ENCODE data around the gene CNDP2.
"Not testable (repeated sequence)": the region's sequence is repeated elsewhere in the genome, so short reads cannot be mapped to it uniquely, and the experiment has no call there.

The CNDP2 gene

GRCh38 chr18:74519320-74520095 is 23.3 kb downstream of the CNDP2 start:
- H3K27ac Mint-ChIP-seq: peak overlapping the region in 1 of 2 donors; percentile 46

GRCh38 chr18:74520096-74520833 is 24.1 kb downstream of the CNDP2 start:
- Mint-ChIP-seq H3K4me3 (no peak overlapping the region), H3K27me3 (no peaks in the 10 kb centered on the region), H3K27ac (peak overlapping the region in 1 of 2 donors; percentile 46), H3K9me3 (no peaks in the 10 kb centered on the region), H3K36me3 (ENCODE audit: insufficient read depth) (peaks cover 55% of the 10 kb centered on the region), H3K4me1 (ENCODE audit: low read depth in 2 of 2) (no peaks in the 10 kb centered on the region)
- ATAC-seq (replicated peaks) (no peak), DNase-seq (no peak)

More at GRCh38 chr18:74519320-74520095, 23.3 kb downstream of the CNDP2 start:
- ATAC-seq (replicated peaks) (no peak), DNase-seq (no peak)
- Mint-ChIP-seq H3K9me3 (no peaks in the 10 kb centered on the region), H3K27me3 (no peaks in the 10 kb centered on the region), H3K4me3 (no peak overlapping the region), H3K36me3 (ENCODE audit: insufficient read depth) (peaks cover 57% of the 10 kb centered on the region), H3K4me1 (ENCODE audit: low read depth in 2 of 2) (peaks cover 3 to 4% of the 10 kb centered on the region in 2 donors)

- H3K9me3 Mint-ChIP-seq: no peaks in the 10 kb centered on the region
- no peak overlapping the region for H3K4me3 Mint-ChIP-seq
- no peaks in the 10 kb centered on the region for H3K4me1 Mint-ChIP-seq (ENCODE audit: low read depth in 2 of 2)
- H3K36me3 Mint-ChIP-seq (ENCODE audit: insufficient read depth): peaks cover 51% of the 10 kb centered on the region
- H3K27ac Mint-ChIP-seq: peak overlapping the region in 1 of 2 donors; percentile 66
- peaks cover 0 to 2% of the 10 kb centered on the region in 2 donors for H3K27me3 Mint-ChIP-seq
- no peak for ATAC-seq (replicated peaks)
- no peak for DNase-seq
Measured at GRCh38 chr18:74521068-74521725, 25.0 kb downstream of the CNDP2 start.

GRCh38 chr18:74522635-74523548 is 26.7 kb downstream of the CNDP2 start:
- Mint-ChIP-seq H3K27me3 (peaks cover 0 to 7% of the 10 kb centered on the region in 2 donors), H3K27ac (no peak overlapping the region), H3K9me3 (no peaks in the 10 kb centered on the region), H3K36me3 (ENCODE audit: insufficient read depth) (peaks cover 36% of the 10 kb centered on the region), H3K4me3 (no peak overlapping the region), H3K4me1 (ENCODE audit: low read depth in 2 of 2) (no peaks in the 10 kb centered on the region)
- DNase-seq (no peak), ATAC-seq (replicated peaks) (no peak)

- no peak for DNase-seq
- Mint-ChIP-seq H3K27me3 (peaks cover 0 to 7% of the 10 kb centered on the region in 2 donors), H3K36me3 (ENCODE audit: insufficient read depth) (peaks cover 26% of the 10 kb centered on the region), H3K9me3 (no peaks in the 10 kb centered on the region), H3K4me1 (ENCODE audit: low read depth in 2 of 2) (no peaks in the 10 kb centered on the region), H3K4me3 (no peak overlapping the region), H3K27ac (no peak overlapping the region)
- no peak for ATAC-seq (replicated peaks)
Measured at GRCh38 chr18:74524097-74524496, 27.9 kb downstream of the CNDP2 start.

GRCh38 chr18:74524915-74525314 is 28.8 kb downstream of the CNDP2 start:
- not testable (repeated sequence) for H3K4me3 Mint-ChIP-seq; H3K27me3 Mint-ChIP-seq; H3K9me3 Mint-ChIP-seq; H3K4me1 Mint-ChIP-seq (ENCODE audit: low read depth in 2 of 2); ATAC-seq (replicated peaks); H3K27ac Mint-ChIP-seq; DNase-seq
- H3K36me3 Mint-ChIP-seq (ENCODE audit: insufficient read depth): peaks cover 18% of the 10 kb centered on the region

GRCh38 chr18:74525741-74526140 is 29.6 kb downstream of the CNDP2 start:
- Mint-ChIP-seq H3K4me1 (ENCODE audit: low read depth in 2 of 2) (no peaks in the 10 kb centered on the region), H3K9me3 (no peaks in the 10 kb centered on the region), H3K36me3 (ENCODE audit: insufficient read depth) (peaks cover 12% of the 10 kb centered on the region), H3K27ac (no peak overlapping the region), H3K27me3 (peaks cover 6 to 7% of the 10 kb centered on the region in 2 donors), H3K4me3 (no peak overlapping the region)
- ATAC-seq (replicated peaks): no peak
- no peak for DNase-seq

- Mint-ChIP-seq H3K9me3 (no peaks in the 10 kb centered on the region), H3K36me3 (ENCODE audit: insufficient read depth) (peaks cover 6% of the 10 kb centered on the region)
Measured at GRCh38 chr18:74526488-74526887, 30.3 kb downstream of the CNDP2 start.

GRCh38 chr18:74528478-74528877 is 32.3 kb downstream of the CNDP2 start:
- Mint-ChIP-seq H3K27me3 (peaks cover 6 to 28% of the 10 kb centered on the region in 2 donors), H3K4me3 (no peak overlapping the region), H3K36me3 (ENCODE audit: insufficient read depth) (no peaks in the 10 kb centered on the region), H3K27ac (no peak overlapping the region), H3K4me1 (ENCODE audit: low read depth in 2 of 2) (no peaks in the 10 kb centered on the region), H3K9me3 (no peaks in the 10 kb centered on the region)
- DNase-seq (no peak), ATAC-seq (replicated peaks) (no peak)

More at GRCh38 chr18:74526488-74526887, 30.3 kb downstream of the CNDP2 start:
- no peak overlapping the region for H3K27ac Mint-ChIP-seq
- peaks cover 6 to 14% of the 10 kb centered on the region in 2 donors for H3K27me3 Mint-ChIP-seq
- ATAC-seq (replicated peaks) (no peak), DNase-seq (no peak)
- H3K4me1 Mint-ChIP-seq (ENCODE audit: low read depth in 2 of 2): no peaks in the 10 kb centered on the region
- H3K4me3 Mint-ChIP-seq: no peak overlapping the region

- no peaks in the 10 kb centered on the region for H3K36me3 Mint-ChIP-seq (ENCODE audit: insufficient read depth)
- H3K4me1 Mint-ChIP-seq (ENCODE audit: low read depth in 2 of 2): no peaks in the 10 kb centered on the region
- H3K4me3 Mint-ChIP-seq: no peak overlapping the region
- H3K27me3 Mint-ChIP-seq: peaks cover 6 to 33% of the 10 kb centered on the region in 2 donors
- H3K9me3 Mint-ChIP-seq: no peaks in the 10 kb centered on the region
- no peak for ATAC-seq (replicated peaks)
- no peak for DNase-seq
- H3K27ac Mint-ChIP-seq: no peak overlapping the region
Measured at GRCh38 chr18:74528913-74529312, 32.8 kb downstream of the CNDP2 start.

GRCh38 chr18:74529378-74529777 is 33.2 kb downstream of the CNDP2 start:
- ATAC-seq (replicated peaks): no peak

GRCh38 chr18:74529811-74530583 is 33.8 kb downstream of the CNDP2 start:
- Mint-ChIP-seq H3K4me3 (no peak overlapping the region), H3K4me1 (ENCODE audit: low read depth in 2 of 2) (no peaks in the 10 kb centered on the region), H3K9me3 (no peaks in the 10 kb centered on the region), H3K27me3 (peaks cover 6 to 33% of the 10 kb centered on the region in 2 donors), H3K36me3 (ENCODE audit: insufficient read depth) (peaks cover 3% of the 10 kb centered on the region), H3K27ac (no peak overlapping the region)
- ATAC-seq (replicated peaks): no peak
- no peak for DNase-seq

More at GRCh38 chr18:74529378-74529777, 33.2 kb downstream of the CNDP2 start:
- Mint-ChIP-seq H3K36me3 (ENCODE audit: insufficient read depth) (no peaks in the 10 kb centered on the region), H3K4me1 (ENCODE audit: low read depth in 2 of 2) (no peaks in the 10 kb centered on the region), H3K4me3 (no peak overlapping the region), H3K27ac (no peak overlapping the region), H3K27me3 (peaks cover 6 to 33% of the 10 kb centered on the region in 2 donors), H3K9me3 (no peaks in the 10 kb centered on the region)
- no peak for DNase-seq

Measured in effector memory CD8-positive, alpha-beta T cell (primary cell).